HepG2 (cell line): ENCODE measurements around the gene MCEE. TPM values are rescaled to one million over a fixed set of nuclear protein-coding genes. Genes with fewer than 3 reads are reported as not detected.
A peak's percentile ranks its signal among the peaks of the same experiment; 100 is the strongest.
"Not testable (repeated sequence)": the region's sequence is repeated elsewhere in the genome, so short reads cannot be mapped to it uniquely, and the experiment has no call there.

Experiments
- ARID5B ChIP-seq: IDR thresholded peaks from 2 replicates; pipeline ENCODE4 v1.4.0; 2020; ENCODE audit warnings: mild to moderate bottlenecking, missing genetic modification reagents
- ATF1 ChIP-seq: IDR thresholded peaks from 2 replicates; pipeline ENCODE4 v1.6.1; 2016; ENCODE audit warnings: mild to moderate bottlenecking, control low read depth
- FOXA1 ChIP-seq, 2 experiments: fragments of 450-650 bp in 1 of 2; sonication (generic) in 1 of 2; formaldehyde crosslinking in 1 of 2; IDR thresholded peaks; 2 replicates each; pipeline versions ENCODE4 v1.4.0 to v1.6.1; 2016 to 2020; ENCODE audit warnings: missing genetic modification reagents in 1 of 2
- FOXA3 ChIP-seq: IDR thresholded peaks from 2 replicates; pipeline ENCODE4 v1.6.1; 2016; ENCODE audit warnings: missing genetic modification reagents, missing compliant biosample characterization
- ISL2 ChIP-seq: sonication (generic); formaldehyde crosslinking; IDR thresholded peaks from 2 replicates; pipeline ENCODE4 v1.5.0; 2020; ENCODE audit warnings: missing genetic modification reagents
- KLF6 ChIP-seq: IDR thresholded peaks from 2 replicates; pipeline ENCODE4 v1.8.0; 2016; ENCODE audit warnings: missing biosample characterization, missing genetic modification reagents
- NR2F6 ChIP-seq, 2 experiments: IDR thresholded peaks; 2 replicates each; pipeline ENCODE4 v1.6.1; 2016; ENCODE audit warnings: antibody characterized with exemption in 1 of 2, mild to moderate bottlenecking in 1 of 2
- RBFOX2 ChIP-seq: fragments of 200-400 bp; formaldehyde crosslinking; IDR thresholded peaks from 2 replicates; pipeline ENCODE4 v1.6.1; 2017; ENCODE audit warnings: low read depth, mild to moderate bottlenecking, low read length
- SALL1 ChIP-seq: sonication (generic); formaldehyde crosslinking; IDR thresholded peaks from 2 replicates; pipeline ENCODE4 v1.8.0; 2022; ENCODE audit warnings: mild to moderate bottlenecking, missing genetic modification reagents
- SIX1 ChIP-seq: sonication (generic); formaldehyde crosslinking; IDR thresholded peaks from 2 replicates; pipeline ENCODE4 v1.4.0; 2020; ENCODE audit warnings: missing genetic modification reagents, borderline replicate concordance
- SMAD3 ChIP-seq: sonication (generic); formaldehyde crosslinking; IDR thresholded peaks from 2 replicates; pipeline ENCODE4 v1.4.0; 2020; ENCODE audit warnings: missing genetic modification reagents
- SOX6 ChIP-seq, 2 experiments: fragments of 450-650 bp in 1 of 2; sonication (generic) in 1 of 2; formaldehyde crosslinking in 1 of 2; IDR thresholded peaks; 2 replicates each; pipeline versions ENCODE4 v1.4.0 to v1.6.1; 2017 to 2020; ENCODE audit warnings: antibody characterized with exemption in 1 of 2, mild to moderate bottlenecking in 1 of 2, missing genetic modification reagents in 1 of 2
- TCF7 ChIP-seq: sonication (generic); IDR thresholded peaks from 2 replicates; pipeline ENCODE4 v1.6.1; 2016; ENCODE audit warnings: antibody characterized with exemption, low read depth
- THRA ChIP-seq: sonication (generic); formaldehyde crosslinking; IDR thresholded peaks from 2 replicates; pipeline ENCODE4 v1.4.0; 2020; ENCODE audit warnings: missing genetic modification reagents, borderline replicate concordance
- ZBTB7B ChIP-seq: sonication (generic); formaldehyde crosslinking; IDR thresholded peaks from 2 replicates; pipeline ENCODE4 v1.4.0; 2020; ENCODE audit warnings: missing genetic modification reagents
- ZC3H4 ChIP-seq: sonication (generic); formaldehyde crosslinking; IDR thresholded peaks from 2 replicates; pipeline ENCODE4 v1.4.0; 2020; ENCODE audit warnings: missing genetic modification reagents, borderline replicate concordance
- ZNF142 ChIP-seq: sonication (generic); formaldehyde crosslinking; IDR thresholded peaks from 2 replicates; pipeline ENCODE4 v1.4.0; 2020; ENCODE audit warnings: missing genetic modification reagents
- ZSCAN30 ChIP-seq: sonication (generic); formaldehyde crosslinking; IDR thresholded peaks from 2 replicates; pipeline ENCODE4 v1.5.0; 2020; ENCODE audit warnings: mild to moderate bottlenecking, missing genetic modification reagents
- polyA plus RNA-seq, 8 experiments: library from polyadenylated mRNA; depleted of rRNA in 3 of 8; stranded (reverse) in 7 of 8; unstranded in 1 of 8; fragments of >200 nt; fragmentation: Illumina TruSeq in 4 of 8; extraction: Trizol in 4 of 8; gene quantifications; 2 replicates each; pipeline versions ENCODE4 v1.2.1 to v1.2.3, GENCODE V29; 2011 to 2016; ENCODE audit warnings: low read depth in 4 of 8, missing spikeins in 1 of 8, mixed read lengths in 1 of 8; ENCODE audit not compliant: insufficient read depth in 1 of 8
- total RNA-seq, 5 experiments: library from RNA; depleted of rRNA; stranded (reverse); fragments of >200 nt; fragmentation: Illumina TruSeq; extraction: Trizol; gene quantifications; 2 replicates each; pipeline ENCODE4 v1.2.3, GENCODE V29; 2016; ENCODE audit warnings: low read depth in 1 of 5

MCEE gene
- total and polyA plus RNA-seq, 2 of the 13 experiments (the other 11 are each of a cell fraction or from before 2014, with no cell fraction given), result 32.0 to 66.9 TPM

- TF ChIP-seq FOXA3 (peak; percentile 49; the same call in 1 of the 2 replicates), ZC3H4 (0 out of 2 replicates have a peak, but pooled peaks have one; percentile 40), SALL1 (peak; percentile 19; the same call in 1 of the 2 replicates), RBFOX2 (peak; percentile 66), FOXA1 (CRISPR knock-in tag; IDR thresholded peaks at IDR 0.05) (peak; percentile 21), THRA (CRISPR knock-in tag) (peak; percentile 72; the same call in 1 of the 2 replicates), SOX6 (CRISPR knock-in tag; IDR thresholded peaks at IDR 0.05) (peak; percentile 86), SMAD3 (CRISPR knock-in tag) (0 out of 2 replicates have a peak, but pooled peaks have one; percentile 12), SIX1 (CRISPR knock-in tag) (0 out of 2 replicates have a peak, but pooled peaks have one; percentile 10), ISL2 (peak; percentile 85), ARID5B (CRISPR knock-in tag) (peak; percentile 69; the same call in 1 of the 2 replicates), ZBTB7B (CRISPR knock-in tag) (peak; percentile 34; the same call in 1 of the 2 replicates), TCF7 (peak; percentile 34; the same call in 1 of the 2 replicates), ZSCAN30 (CRISPR knock-in tag) (peak; percentile 33; the same call in 1 of the 2 replicates), ZNF142 (CRISPR knock-in tag) (0 out of 2 replicates have a peak, but pooled peaks have one; percentile 31), ATF1 (peak; percentile 68), KLF6 (CRISPR knock-in tag) (peak; percentile 21; the same call in 1 of the 2 replicates), NR2F6 (IDR thresholded peaks at IDR 0.05) (peak; percentile 88), NR2F6 (CRISPR knock-in tag; IDR thresholded peaks at IDR 0.05) (peak; percentile 87)
- not testable (repeated sequence) for TF ChIP-seq FOXA1, SOX6 (IDR thresholded peaks at IDR 0.05)
Observed at GRCh38 chr2:71131387-71132166, 1.5 kb upstream of the MCEE start (continued).
